ENCODE data around the gene ZNF441.
"Not testable (repeated sequence)": the region's sequence is repeated elsewhere in the genome, so short reads cannot be mapped to it uniquely, and the experiment has no call there.

Gene ZNF441

GRCh38 chr19:11766597-11767591, at the start of gene ZNF441:
ZNF441 (plus strand) TSS chr19:11767000; CDS start chr19:11767194, 194 bp downstream.
- DNase-seq (ENCODE audit: low read depth in 2 of 2): peak; percentile 85 to 87

DNA sequence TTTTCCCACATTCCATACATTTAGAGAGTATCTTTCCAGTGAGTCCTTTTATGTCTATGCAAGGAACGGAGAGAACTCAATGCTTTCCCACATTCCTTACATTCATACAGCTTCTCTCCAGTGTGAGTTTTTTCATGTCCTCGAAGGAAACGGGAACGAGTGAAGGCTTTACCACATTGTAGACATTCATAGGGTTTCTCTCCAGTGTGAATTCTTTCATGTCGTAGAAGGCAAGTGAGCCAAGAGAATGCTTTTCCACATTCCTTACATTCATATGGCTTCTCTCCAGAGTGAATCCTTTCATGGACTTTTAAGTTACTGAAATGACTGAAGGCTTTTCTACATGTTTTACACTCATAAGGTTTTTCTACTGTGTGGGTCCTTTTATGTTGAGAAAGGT, 45.1 kb upstream of the ZNF441 start:
- DNase-seq (ENCODE audit: low read depth in 2 of 2): no peak

DNA sequence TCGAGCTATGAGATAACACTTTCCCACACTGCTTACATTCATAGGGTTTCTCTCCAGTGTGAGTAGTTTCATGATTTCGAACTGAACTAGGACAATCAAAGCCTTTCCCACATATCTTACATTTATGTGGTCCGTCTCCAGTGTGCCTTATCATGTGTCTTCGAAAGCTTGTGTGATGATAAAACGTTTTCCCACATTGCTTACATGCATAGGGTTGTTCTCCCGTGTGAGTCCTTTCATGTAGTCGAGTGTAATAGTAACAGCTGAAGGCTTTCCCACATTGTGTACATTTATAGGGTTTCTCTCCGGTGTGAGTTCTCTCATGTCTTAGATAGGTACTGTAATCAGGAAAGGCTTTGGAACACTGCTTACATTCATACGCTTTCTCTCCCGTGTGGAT, 44.4 kb upstream of the ZNF441 start:
- DNase-seq (ENCODE audit: low read depth in 2 of 2): no peak

- no peak for DNase-seq (ENCODE audit: low read depth in 2 of 2)
Measured at GRCh38 chr19:11729586-11729985, 37.2 kb upstream of the ZNF441 start.

- no peak for DNase-seq (ENCODE audit: low read depth in 2 of 2)
Measured at GRCh38 chr19:11735375-11735774, 31.4 kb upstream of the ZNF441 start.

DNA sequence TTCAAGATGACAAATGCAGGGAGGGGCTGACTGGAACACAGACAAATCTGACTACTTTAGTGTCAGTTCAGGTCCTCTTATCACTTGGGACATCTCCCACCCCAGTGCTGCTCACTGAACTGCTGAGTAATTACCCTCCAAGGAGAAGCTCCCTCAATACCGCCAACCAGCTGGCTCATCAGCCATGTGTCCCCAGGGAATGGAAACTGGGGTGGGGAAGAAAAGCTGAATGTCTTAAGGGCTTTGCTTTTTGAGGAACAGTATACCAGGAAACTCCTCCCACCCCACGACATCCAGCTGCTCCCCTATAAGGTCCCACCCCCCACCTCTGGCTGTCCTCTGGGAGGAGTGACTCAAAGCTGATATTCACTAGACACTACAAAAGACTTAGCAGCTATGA, 30.1 kb upstream of the ZNF441 start:
- no peak for DNase-seq (ENCODE audit: low read depth in 2 of 2)

DNA sequence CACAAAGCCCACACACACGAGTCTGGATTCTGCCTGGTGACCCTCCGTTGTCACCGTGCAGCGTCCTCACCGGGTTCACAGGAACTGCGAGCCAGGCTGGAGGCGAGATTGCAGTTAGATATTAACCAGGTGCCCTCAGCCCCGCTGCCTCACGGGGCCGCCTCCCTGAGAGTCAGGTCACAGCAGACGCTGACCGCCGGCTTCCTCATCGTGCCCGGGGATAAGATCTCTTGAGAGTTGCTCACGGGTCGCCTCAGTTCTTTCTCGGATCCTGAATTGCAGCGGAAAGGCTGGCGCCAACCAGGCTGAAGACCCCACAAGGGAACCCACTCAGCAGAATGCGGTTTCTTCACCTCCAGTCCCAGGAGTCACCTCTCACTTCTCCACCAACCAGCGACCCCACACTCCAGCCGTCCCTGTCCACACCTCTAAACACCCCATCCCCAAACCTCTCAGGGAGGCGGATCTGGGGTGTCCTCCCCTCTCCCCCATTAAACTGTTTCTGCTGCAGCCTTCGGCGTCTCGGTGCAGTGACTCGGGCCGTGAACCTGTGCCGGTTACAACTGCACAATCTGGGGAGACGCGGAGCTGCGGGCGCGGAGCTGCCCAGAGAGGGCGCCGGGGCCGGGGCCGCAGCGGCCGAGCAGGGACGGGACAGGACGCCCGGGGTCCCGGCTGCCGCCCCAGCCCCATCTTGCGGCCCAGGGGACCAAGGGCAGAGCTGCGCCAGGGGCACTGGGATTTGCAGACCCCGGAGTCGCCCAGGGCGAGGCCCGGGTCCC, 28.6 kb upstream of the ZNF441 start:
- peak in 1 of 2 donors; percentile 22 for DNase-seq (ENCODE audit: low read depth in 2 of 2)

GRCh38 chr19:11738746-11739620, 27.8 kb upstream of the ZNF441 start, which contains the start of gene ZNF823:
ZNF823 (minus strand) TSS chr19:11738946; CDS start chr19:11738819, 127 bp downstream.
- peak; percentile 90 to 98 for DNase-seq (ENCODE audit: low read depth in 2 of 2)

- DNase-seq (ENCODE audit: low read depth in 2 of 2): no peak
Measured at GRCh38 chr19:11745869-11746268, 20.9 kb upstream of the ZNF441 start.

GRCh38 chr19:11747277-11747676, 19.5 kb upstream of the ZNF441 start:
- DNase-seq (ENCODE audit: low read depth in 2 of 2): no peak

DNA sequence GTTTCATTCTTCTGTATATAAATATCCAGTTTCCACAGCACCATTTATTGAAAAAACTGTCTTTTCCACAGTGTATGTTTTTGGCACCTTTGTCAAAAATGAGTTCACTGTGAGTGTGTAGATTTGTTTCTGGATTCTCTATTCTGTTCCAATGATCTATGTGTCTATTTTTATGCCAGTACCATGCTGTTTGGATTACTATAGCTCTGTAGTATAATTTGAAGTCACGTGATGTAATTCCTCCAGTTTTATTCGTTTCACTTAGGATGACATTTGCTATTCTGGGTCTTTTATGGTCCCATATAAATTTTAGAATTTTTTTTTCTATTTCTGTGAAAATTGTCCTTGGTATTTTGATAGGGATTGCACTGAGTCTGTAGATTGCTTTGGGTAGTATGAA, 17.0 kb upstream of the ZNF441 start:
- no peak for DNase-seq (ENCODE audit: low read depth in 2 of 2)

- no peak for DNase-seq (ENCODE audit: low read depth in 2 of 2)
Measured at GRCh38 chr19:11752244-11752736, 14.5 kb upstream of the ZNF441 start.

DNA sequence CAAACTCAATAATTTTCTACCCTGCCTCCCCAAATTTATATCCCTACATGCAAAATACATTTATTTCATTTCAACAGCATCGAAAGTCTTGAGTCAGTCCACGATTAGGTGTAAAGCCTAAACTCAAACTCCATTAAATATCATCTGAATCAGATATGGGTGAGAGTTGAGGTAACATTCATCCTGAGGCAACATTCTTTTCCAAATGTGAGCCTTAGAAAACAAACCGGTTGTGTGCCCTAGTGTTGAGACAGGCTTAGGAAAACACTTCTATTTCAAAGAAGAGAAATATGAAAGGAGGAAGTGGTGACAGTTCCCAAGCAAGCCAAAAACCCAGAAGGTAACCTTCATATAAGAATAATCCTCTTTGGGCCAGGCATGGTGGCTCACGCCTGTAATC, 12.1 kb upstream of the ZNF441 start:
- DNase-seq (ENCODE audit: low read depth in 2 of 2): no peak

GRCh38 chr19:11756965-11757364, 9.8 kb upstream of the ZNF441 start:
- no peak for DNase-seq (ENCODE audit: low read depth in 2 of 2)

DNA sequence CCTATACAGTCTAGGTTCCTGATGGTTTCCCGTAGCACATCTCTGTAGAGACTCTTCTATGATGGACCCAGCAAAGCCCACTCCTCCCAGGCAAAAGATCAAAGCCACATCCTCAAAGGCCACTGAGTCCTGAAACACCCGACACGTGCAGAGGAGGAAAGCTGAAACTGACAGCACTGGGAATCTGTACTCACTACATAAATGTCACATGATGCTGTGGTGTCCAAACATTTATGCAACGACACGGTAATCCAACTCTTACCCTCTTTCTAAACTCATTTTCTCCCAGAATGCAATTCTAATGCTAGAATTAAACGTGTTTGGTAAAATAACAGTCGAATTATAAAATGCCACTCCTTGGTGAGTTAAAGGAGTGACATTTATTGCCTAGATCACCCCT, 7.0 kb upstream of the ZNF441 start:
- no peak for DNase-seq (ENCODE audit: low read depth in 2 of 2)

DNA sequence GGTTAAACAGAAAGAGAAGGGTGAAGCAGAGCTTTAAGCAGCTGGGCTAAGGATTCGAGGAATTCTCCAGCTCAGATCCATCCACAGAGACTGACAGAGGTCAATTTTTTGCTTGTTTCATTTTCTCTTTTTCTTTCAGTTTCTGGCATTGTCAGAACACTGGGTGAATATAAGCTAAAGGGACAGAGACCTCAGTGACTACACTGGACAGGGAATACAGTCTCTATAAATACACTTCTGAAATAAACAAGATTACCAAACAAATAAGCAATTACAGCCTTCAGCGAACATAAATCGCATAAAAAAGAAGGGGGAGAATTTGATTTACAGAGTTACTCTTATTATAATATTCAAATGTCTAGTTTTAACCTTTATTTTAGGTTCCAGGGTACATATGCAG, 3.7 kb upstream of the ZNF441 start:
- no peak for DNase-seq (ENCODE audit: low read depth in 2 of 2)

- no peak for DNase-seq (ENCODE audit: low read depth in 2 of 2)
Measured at GRCh38 chr19:11763611-11764010, 3.2 kb upstream of the ZNF441 start.

DNA sequence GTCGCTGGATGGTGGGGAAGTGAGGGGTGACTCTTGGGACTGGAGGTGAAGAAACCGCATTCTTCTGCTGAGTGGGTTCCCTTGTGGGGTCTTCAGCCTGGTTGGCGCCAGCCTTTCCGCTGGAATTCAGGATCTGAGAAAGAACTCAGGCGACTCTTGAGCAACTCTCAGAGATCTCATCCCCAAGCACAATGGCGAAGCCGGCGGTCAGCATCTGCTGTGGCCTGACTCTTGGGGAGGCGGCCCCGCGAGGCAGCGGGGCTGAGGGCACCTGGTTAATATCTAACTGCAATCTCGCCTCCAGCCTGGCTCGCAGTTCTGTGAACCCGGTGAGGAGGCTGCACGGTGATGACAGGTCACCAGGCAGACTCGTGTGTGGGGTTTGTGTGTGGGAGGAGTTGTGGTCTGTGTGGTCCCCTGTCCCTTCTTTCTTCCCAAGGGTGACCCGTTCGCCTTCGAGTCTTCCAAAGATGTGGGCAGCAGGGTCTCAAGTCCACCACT, 883 bp downstream of the ZNF441 start:
- peak in 1 of 2 donors; percentile 2 for DNase-seq (ENCODE audit: low read depth in 2 of 2)

DNA sequence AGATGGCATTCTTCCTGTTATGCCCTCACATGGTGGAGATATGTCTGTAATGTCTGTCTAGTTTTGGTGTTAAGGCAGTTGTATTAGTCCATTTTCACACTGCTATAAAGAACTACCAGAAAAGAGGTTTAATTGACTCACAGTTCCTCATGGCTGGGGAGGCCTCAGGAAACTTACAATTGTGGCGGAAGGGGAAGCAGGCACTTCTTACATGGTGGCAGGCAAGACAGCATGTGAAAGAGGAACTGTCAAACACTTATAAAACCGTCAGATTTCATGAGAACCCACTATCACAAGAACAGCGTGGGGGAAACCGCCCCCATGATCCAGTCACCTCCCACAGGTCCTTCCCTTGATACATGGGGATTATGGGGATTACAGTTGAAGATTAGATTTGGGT, 3.2 kb downstream of the ZNF441 start:
- no peak for DNase-seq (ENCODE audit: low read depth in 2 of 2)

DNA sequence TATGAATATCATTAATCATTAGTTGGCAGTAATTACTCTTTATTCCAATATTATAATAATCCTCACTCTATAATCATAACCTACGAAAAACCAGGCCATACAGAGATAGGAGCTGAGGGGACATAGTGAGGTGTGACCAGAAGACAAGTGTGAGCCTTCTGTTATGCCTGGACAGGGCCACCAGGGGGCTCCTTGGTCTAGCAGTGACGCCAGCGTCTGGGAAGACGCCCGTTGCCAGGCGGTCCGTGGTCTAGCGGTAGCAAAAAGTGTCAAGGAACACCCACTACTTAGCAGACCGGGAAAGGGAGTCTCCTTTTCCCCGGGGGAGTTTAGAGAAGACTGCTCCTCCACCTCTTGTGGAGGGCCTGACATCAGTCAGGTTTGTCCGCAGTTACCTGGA, 4.7 kb downstream of the ZNF441 start:
- DNase-seq (ENCODE audit: low read depth in 2 of 2): not testable (repeated sequence)

DNA sequence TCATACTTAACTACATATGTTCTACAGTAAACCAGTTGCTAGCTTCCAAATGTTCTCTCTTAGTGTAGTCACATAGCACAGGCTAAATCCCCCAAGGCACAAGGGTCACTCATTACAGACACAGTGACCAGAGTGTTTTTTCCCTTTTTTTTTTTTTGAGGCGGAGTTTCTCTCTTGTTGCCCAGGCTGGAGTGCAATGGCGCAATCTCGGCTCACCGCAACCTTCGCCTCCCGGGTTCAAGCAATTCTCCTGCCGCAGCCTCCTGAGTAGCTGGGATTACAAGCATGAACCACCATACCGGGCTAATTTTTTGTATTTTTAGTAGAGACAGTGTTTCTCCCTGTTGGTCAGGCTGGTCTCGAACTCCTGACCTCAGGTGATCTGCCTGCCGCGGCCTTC, 9.9 kb downstream of the ZNF441 start:
- DNase-seq (ENCODE audit: low read depth in 2 of 2): not testable (repeated sequence)

Data from stimulated activated CD8-positive, alpha-beta memory T cell treated with anti-CD3 and anti-CD28 coated beads, Interleukin-7, amount 100 ng/mL, for 4 hours (primary cell).